ENCODE data around the gene CCDC13.
A peak's percentile ranks its signal among the peaks of the same experiment; 100 is the strongest.

GRCh38 chr3:42804106-42804830 is 31.2 kb upstream of the CCDC13 start, which contains the start of gene HIGD1A:
- TF ChIP-seq ZBTB4 (CRISPR knock-in tag; IDR thresholded peaks at IDR 0.05; ENCODE audit: borderline replicate concordance): peak; percentile 39; the same call in 1 of the 2 replicates
- TF ChIP-seq EZH2 (conservative IDR thresholded peaks at IDR 0.05; ENCODE audit: low read depth, low read length): no peak

Data from HepG2 (cell line).